Measurements from ENCODE around the gene CRYGN.

Gene CRYGN

DNA sequence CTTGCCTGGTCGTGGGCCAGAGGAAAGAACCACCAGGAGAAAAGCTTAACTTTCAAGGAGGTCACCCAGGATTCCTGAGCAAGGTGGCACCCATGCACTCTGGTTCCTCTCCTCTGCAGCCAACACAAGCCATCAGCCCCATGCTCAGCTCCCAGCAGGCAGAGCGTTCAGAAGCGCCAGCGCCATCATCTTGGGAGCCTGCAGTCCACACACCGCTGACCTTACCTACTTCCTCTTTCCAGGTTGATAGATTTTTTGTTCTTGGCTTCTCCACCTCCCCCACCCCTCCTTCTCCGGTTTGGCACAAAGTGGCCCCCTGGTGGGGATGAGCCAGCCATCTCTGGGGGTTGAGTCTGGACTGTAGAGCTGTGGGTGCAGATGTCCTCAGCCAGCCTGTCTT lies 28.4 kb downstream of the CRYGN start:
- peaks cover 11 to 18% of the 10 kb centered on the region in 2 donors for H3K4me1 ChIP-seq (ENCODE audit: control insufficient read depth in 2 of 2, insufficient read depth in 1 of 2, low read depth in 1 of 2, low read length in 2 of 2)
- no peak overlapping the region for H4K8ac ChIP-seq (ENCODE audit: low read depth, low read length)
- no peak for DNase-seq (ENCODE audit: low spot score)
- H2AFZ ChIP-seq (ENCODE audit: low read length) = no peak overlapping the region
- H3K4me3 ChIP-seq (ENCODE audit: low read length in 2 of 2) = no peak overlapping the region
- H3K18ac ChIP-seq (ENCODE audit: low read length) = no peak overlapping the region
- H3K79me1 ChIP-seq (ENCODE audit: low read depth, low read length) = peaks cover 7% of the 10 kb centered on the region
- H2BK5ac ChIP-seq (ENCODE audit: low read length) = peak overlapping the region; percentile 26
- peaks cover 0 to 8% (median 5%) of the 10 kb centered on the region in 3 experiments for H3K27me3 ChIP-seq (ENCODE audit: control insufficient read depth in 3 of 3, insufficient read depth in 3 of 3, low read depth in 1 of 3, low read length in 3 of 3)
- H2AK5ac ChIP-seq (ENCODE audit: low read depth, low read length) = no peak overlapping the region
- no peak overlapping the region for H3K4me2 ChIP-seq (ENCODE audit: insufficient read depth, low read length, poor library complexity, severe bottlenecking)
- peaks cover 0 to 12% of the 10 kb centered on the region in 2 donors for H3K36me3 ChIP-seq (replicated peaks in 1 of 2; ENCODE audit: control insufficient read depth in 2 of 2, insufficient read depth in 2 of 2, low read length in 2 of 2)
- no peak overlapping the region for H3K23ac ChIP-seq (ENCODE audit: low read depth, low read length, poor library complexity)
- H3K14ac ChIP-seq (ENCODE audit: low read length) = no peak overlapping the region
- H3K4ac ChIP-seq (ENCODE audit: low read length) = no peak overlapping the region
- no peak overlapping the region for H3K9ac ChIP-seq (ENCODE audit: low read depth, low read length, poor library complexity)
- H2BK15ac ChIP-seq (ENCODE audit: low read length) = peak overlapping the region; percentile 32
- H2BK12ac ChIP-seq (ENCODE audit: low read length) = no peak overlapping the region
- H3K9me3 ChIP-seq (replicated peaks in 1 of 2; ENCODE audit: control insufficient read depth in 2 of 2, insufficient read depth in 1 of 2, low read depth in 1 of 2, low read length in 2 of 2) = peaks cover 2% of the 10 kb centered on the region in 2 donors
- no CpG with 5 or more reads among the region's 6 CpGs for WGBS, 2 donors (ENCODE audit: extremely low coverage in 2 of 2, insufficient read length in 2 of 2, insufficient replicate concordance in 1 of 2)
- no peak overlapping the region for H4K91ac ChIP-seq (ENCODE audit: low read depth, low read length, poor library complexity)
- no peak overlapping the region for H2BK120ac ChIP-seq (ENCODE audit: low read depth, low read length)
- H3K27ac ChIP-seq (replicated peaks; ENCODE audit: low read length) = no peak overlapping the region

DNA sequence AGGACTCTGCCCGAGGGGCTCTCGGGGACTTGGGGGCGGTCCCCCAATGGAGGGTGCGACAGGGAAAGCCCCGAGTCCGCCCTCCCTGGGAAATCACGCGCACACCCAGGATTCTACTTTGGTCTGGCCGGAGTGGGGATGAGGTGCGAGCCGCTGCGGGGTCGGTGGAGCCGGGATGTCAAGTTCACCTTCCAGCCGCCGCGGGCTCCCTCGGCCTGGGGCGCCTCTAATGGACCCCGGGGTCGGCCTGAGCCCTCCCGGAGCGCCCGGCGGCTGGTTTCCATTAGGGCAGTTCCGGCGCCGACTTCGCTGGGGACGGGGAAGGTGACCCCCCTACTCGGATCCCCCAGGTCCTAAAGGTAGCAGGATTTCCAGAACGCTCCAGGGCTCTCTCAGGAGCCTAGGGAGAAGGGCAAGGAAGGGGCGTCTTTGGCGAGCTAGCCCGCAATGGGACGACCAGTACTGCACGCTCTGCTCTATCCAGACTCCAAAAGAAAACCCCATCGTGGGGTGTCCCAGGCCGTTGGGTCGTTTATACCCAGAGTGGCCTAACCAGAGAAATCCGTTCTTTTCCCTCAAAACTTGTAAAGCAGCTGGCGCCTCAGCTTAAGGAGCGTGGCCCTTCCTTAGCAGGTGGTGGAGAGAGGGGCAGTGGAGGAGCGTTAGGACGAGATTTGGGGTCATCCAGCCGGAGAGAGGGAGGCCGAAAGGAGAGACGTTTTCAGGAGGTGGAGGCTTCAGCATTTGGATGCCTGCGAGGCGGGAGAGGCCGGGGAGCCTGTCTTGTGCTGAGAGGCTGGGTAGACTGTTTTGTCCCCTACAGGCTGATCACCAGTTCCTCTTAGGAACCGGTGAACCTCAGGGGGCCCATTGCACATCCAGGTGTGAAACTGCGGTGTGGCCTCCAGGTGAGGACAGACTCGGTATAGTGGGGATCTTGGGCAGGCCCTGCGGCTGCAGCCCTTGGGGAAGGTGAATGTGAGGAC lies 29.2 kb downstream of the CRYGN start:
- H3K4me2 ChIP-seq (ENCODE audit: insufficient read depth, low read length, poor library complexity, severe bottlenecking) = peak overlapping the region; percentile 80
- H2BK12ac ChIP-seq (ENCODE audit: low read length) = peak overlapping the region; percentile 22
- peak overlapping the region; percentile 99 for H2BK15ac ChIP-seq (ENCODE audit: low read length)
- peak overlapping the region; percentile 91 to 96 for H3K4me3 ChIP-seq (ENCODE audit: low read length in 2 of 2)
- H3K27ac ChIP-seq (replicated peaks; ENCODE audit: low read length) = no peak overlapping the region
- H2AFZ ChIP-seq (ENCODE audit: low read length) = peak overlapping the region; percentile 99
- peak overlapping the region; percentile 84 for H3K4ac ChIP-seq (ENCODE audit: low read length)
- no peak overlapping the region for H4K8ac ChIP-seq (ENCODE audit: low read depth, low read length)
- H3K23ac ChIP-seq (ENCODE audit: low read depth, low read length, poor library complexity) = peak overlapping the region; percentile 96
- H3K9me3 ChIP-seq (replicated peaks in 1 of 2; ENCODE audit: control insufficient read depth in 2 of 2, insufficient read depth in 1 of 2, low read depth in 1 of 2, low read length in 2 of 2) = peaks cover 2% of the 10 kb centered on the region in 2 donors
- peaks cover 8 to 16% of the 10 kb centered on the region in 2 donors for H3K4me1 ChIP-seq (ENCODE audit: control insufficient read depth in 2 of 2, insufficient read depth in 1 of 2, low read depth in 1 of 2, low read length in 2 of 2)
- peak; percentile 51 for DNase-seq (ENCODE audit: low spot score)
- peak overlapping the region; percentile 94 for H3K9ac ChIP-seq (ENCODE audit: low read depth, low read length, poor library complexity)
- peak overlapping the region; percentile 94 for H3K14ac ChIP-seq (ENCODE audit: low read length)
- peaks cover 0 to 18% of the 10 kb centered on the region in 2 donors for H3K36me3 ChIP-seq (replicated peaks in 1 of 2; ENCODE audit: control insufficient read depth in 2 of 2, insufficient read depth in 2 of 2, low read length in 2 of 2)
- peak overlapping the region; percentile 94 for H2BK5ac ChIP-seq (ENCODE audit: low read length)
- H4K91ac ChIP-seq (ENCODE audit: low read depth, low read length, poor library complexity) = no peak overlapping the region
- H2AK5ac ChIP-seq (ENCODE audit: low read depth, low read length) = peak overlapping the region; percentile 96
- H3K27me3 ChIP-seq (ENCODE audit: control insufficient read depth in 3 of 3, insufficient read depth in 3 of 3, low read depth in 1 of 3, low read length in 3 of 3) = peaks cover 0 to 5% (median 5%) of the 10 kb centered on the region in 3 experiments
- peak overlapping the region; percentile 99 for H3K18ac ChIP-seq (ENCODE audit: low read length)
- peaks cover 7% of the 10 kb centered on the region for H3K79me1 ChIP-seq (ENCODE audit: low read depth, low read length)
- H2BK120ac ChIP-seq (ENCODE audit: low read depth, low read length) = peak overlapping the region; percentile 81
- WGBS, 2 donors (ENCODE audit: extremely low coverage in 2 of 2, insufficient read length in 2 of 2, insufficient replicate concordance in 1 of 2) = no CpG with 5 or more reads among the region's 55 CpGs

DNA sequence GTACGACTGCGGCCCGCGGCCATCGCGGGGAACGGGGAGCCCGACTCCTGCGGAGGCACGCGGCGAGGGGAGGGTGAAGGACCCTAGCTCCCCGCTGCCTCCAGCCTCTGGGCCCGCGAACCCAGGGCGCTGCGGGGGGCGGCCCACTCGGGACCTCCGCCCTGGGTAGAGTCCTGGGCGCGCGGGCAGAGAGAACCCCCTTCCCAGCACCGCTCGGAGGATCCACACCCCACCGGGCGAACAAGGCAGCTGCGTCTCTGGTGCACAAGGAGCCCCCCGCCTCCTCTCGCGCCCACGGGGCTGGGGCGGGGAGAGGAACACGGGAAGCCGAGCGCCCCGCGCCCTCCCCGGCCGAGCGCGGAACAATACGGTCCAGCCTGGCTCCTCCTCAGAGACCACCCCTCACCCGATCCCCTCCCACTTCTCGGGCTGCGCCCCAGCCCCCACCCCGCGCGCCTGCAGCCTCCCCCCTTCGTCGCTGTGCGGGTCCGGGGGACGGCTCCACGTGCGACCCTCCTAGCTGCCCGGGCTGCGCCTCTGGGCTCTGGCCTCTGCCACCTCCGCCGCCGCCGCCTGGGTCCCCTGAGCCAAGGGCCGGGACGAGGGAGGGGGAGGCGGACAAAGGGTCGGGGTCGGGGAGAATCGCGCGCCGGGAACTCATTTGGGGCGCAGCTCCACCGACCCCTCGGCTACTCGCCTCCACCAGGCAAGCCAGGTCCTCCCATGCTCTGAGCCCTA lies 30.1 kb downstream of the CRYGN start, which contains the start of gene WDR86:
Gene WDR86 (minus strand): TSS at position 372 of the 738 bp plus-strand sequence. CDS start 449 bp downstream, outside the sequence.
- H3K9ac ChIP-seq (ENCODE audit: low read depth, low read length, poor library complexity) = peak within 1 kb of the TSS; percentile 96
- H3K36me3 ChIP-seq (replicated peaks in 1 of 2; ENCODE audit: control insufficient read depth in 2 of 2, insufficient read depth in 2 of 2, low read length in 2 of 2) = peaks cover 3 to 19% of the 10 kb centered on the region in 2 donors
- H3K27ac ChIP-seq (replicated peaks; ENCODE audit: low read length) = no peak within 1 kb of the TSS
- no CpG with 5 or more reads among the region's 75 CpGs for WGBS, 2 donors (ENCODE audit: extremely low coverage in 2 of 2, insufficient read length in 2 of 2, insufficient replicate concordance in 1 of 2)
- H3K4me3 ChIP-seq (ENCODE audit: low read length in 2 of 2) = peak within 1 kb of the TSS; percentile 91 to 96
- peaks cover 7% of the 10 kb centered on the region for H3K79me1 ChIP-seq (ENCODE audit: low read depth, low read length)
- peak within 1 kb of the TSS; percentile 80 for H3K4me2 ChIP-seq (ENCODE audit: insufficient read depth, low read length, poor library complexity, severe bottlenecking)
- H3K4ac ChIP-seq (ENCODE audit: low read length) = peak within 1 kb of the TSS; percentile 84
- peaks cover 8 to 16% of the 10 kb centered on the region in 2 donors for H3K4me1 ChIP-seq (ENCODE audit: control insufficient read depth in 2 of 2, insufficient read depth in 1 of 2, low read depth in 1 of 2, low read length in 2 of 2)
- H4K8ac ChIP-seq (ENCODE audit: low read depth, low read length) = peak within 1 kb of the TSS; percentile 78
- H2BK120ac ChIP-seq (ENCODE audit: low read depth, low read length) = peak within 1 kb of the TSS; percentile 91
- peak within 1 kb of the TSS; percentile 94 for H3K14ac ChIP-seq (ENCODE audit: low read length)
- H2BK5ac ChIP-seq (ENCODE audit: low read length) = peak within 1 kb of the TSS; percentile 94
- H3K18ac ChIP-seq (ENCODE audit: low read length) = peak within 1 kb of the TSS; percentile 99
- H4K91ac ChIP-seq (ENCODE audit: low read depth, low read length, poor library complexity) = peak within 1 kb of the TSS; percentile 68
- peaks cover 0 to 2% of the 10 kb centered on the region in 2 donors for H3K9me3 ChIP-seq (replicated peaks in 1 of 2; ENCODE audit: control insufficient read depth in 2 of 2, insufficient read depth in 1 of 2, low read depth in 1 of 2, low read length in 2 of 2)
- peak within 1 kb of the TSS; percentile 96 for H3K23ac ChIP-seq (ENCODE audit: low read depth, low read length, poor library complexity)
- H3K27me3 ChIP-seq (ENCODE audit: control insufficient read depth in 3 of 3, insufficient read depth in 3 of 3, low read depth in 1 of 3, low read length in 3 of 3) = peaks cover 0 to 5% (median 5%) of the 10 kb centered on the region in 3 experiments
- DNase-seq (ENCODE audit: low spot score) = peak; percentile 58
- peak within 1 kb of the TSS; percentile 99 for H2AFZ ChIP-seq (ENCODE audit: low read length)
- peak within 1 kb of the TSS; percentile 99 for H2BK15ac ChIP-seq (ENCODE audit: low read length)
- H2BK12ac ChIP-seq (ENCODE audit: low read length) = peak within 1 kb of the TSS; percentile 30
- H2AK5ac ChIP-seq (ENCODE audit: low read depth, low read length) = peak within 1 kb of the TSS; percentile 96
